Esophagus squamous epithelium (tissue), 4 donors: ENCODE results near the gene GPR158.

ENCODE experiments used
- POLR2A ChIP-seq, 4 donors: fragments of 450-650 bp; IDR thresholded peaks; one replicate each; pipeline ENCODE4 v1.6.1; 2017; ENCODE audit warnings: antibody characterized with exemption in 4 of 4, mild to moderate bottlenecking in 4 of 4, moderate library complexity in 3 of 4
- TF ChIP-seq, protein P1 (sequence below), 6 experiments: fragments of 450-650 bp in 4 of 6; fragments of 200-600 bp in 2 of 6; sonication (generic) in 2 of 6; IDR thresholded peaks; one replicate each; pipeline ENCODE4 v1.5.1; 2016 to 2019; ENCODE audit warnings: antibody characterized with exemption in 6 of 6, mild to moderate bottlenecking in 4 of 6, moderate library complexity in 4 of 6

DNA sequence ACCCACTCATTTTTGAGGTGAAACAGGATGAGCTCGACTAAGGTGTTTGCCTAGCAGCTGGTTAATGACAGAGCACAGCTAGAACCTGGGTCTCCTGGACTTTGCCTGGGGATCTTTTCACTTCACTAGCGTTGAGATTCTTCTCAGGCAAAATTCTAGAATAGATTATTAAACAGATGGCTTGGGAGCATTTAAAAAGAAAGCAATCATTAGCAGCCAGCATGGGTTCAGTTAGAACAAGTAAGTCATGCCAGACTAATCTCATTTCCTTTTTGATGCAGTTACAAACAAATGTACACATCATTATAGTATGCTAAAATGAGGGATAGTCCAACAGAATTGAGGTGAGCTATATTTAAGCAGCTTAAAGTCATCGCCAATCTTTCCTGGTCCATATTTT lies 467.9 kb downstream of the GPR158 start:
- TF ChIP-seq, protein P1, sequence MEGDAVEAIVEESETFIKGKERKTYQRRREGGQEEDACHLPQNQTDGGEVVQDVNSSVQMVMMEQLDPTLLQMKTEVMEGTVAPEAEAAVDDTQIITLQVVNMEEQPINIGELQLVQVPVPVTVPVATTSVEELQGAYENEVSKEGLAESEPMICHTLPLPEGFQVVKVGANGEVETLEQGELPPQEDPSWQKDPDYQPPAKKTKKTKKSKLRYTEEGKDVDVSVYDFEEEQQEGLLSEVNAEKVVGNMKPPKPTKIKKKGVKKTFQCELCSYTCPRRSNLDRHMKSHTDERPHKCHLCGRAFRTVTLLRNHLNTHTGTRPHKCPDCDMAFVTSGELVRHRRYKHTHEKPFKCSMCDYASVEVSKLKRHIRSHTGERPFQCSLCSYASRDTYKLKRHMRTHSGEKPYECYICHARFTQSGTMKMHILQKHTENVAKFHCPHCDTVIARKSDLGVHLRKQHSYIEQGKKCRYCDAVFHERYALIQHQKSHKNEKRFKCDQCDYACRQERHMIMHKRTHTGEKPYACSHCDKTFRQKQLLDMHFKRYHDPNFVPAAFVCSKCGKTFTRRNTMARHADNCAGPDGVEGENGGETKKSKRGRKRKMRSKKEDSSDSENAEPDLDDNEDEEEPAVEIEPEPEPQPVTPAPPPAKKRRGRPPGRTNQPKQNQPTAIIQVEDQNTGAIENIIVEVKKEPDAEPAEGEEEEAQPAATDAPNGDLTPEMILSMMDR (IDR thresholded peaks at IDR 0.05), result no peak
- no peak for TF ChIP-seq POLR2A (IDR thresholded peaks at IDR 0.05)
